ENCODE data around the gene EIF4G3. TPM values are rescaled to one million over a fixed set of nuclear protein-coding genes. Genes with fewer than 3 reads are reported as not detected.
"Not testable (repeated sequence)": the region's sequence is repeated elsewhere in the genome, so short reads cannot be mapped to it uniquely, and the experiment has no call there.

Gene EIF4G3
- total RNA-seq, 4 donors from 2014 or later: 56.6 to 131 (median 70.8) TPM

DNA sequence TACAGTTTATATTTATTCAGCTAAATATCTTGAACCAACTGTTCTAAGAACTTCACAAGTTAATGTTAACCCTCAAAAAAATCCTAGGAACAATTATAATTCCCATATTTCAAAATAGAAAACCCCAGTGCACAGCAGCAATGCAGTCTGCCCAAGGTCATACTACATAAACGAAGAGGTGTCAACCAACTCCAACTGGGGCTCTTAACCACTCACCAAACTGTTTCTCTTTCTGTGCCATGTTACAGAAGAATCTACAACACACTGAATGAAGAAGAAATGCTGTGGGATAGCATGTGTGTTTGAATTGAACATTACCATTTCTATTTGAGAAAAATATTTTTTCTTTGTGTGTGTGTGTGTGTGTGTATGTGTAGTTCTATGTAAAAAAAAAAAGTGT lies 35.7 kb downstream of the EIF4G3 start:
- Histone ChIP-seq H3K4me3 (no peak overlapping the region), H3K27ac (no peak overlapping the region), H3K27me3 (no peaks in the 10 kb centered on the region), H3K4me1 (no peaks in the 10 kb centered on the region), H3K36me3 (no peaks in the 10 kb centered on the region), H3K9me3 (no peaks in the 10 kb centered on the region)
- TF ChIP-seq, protein P1, sequence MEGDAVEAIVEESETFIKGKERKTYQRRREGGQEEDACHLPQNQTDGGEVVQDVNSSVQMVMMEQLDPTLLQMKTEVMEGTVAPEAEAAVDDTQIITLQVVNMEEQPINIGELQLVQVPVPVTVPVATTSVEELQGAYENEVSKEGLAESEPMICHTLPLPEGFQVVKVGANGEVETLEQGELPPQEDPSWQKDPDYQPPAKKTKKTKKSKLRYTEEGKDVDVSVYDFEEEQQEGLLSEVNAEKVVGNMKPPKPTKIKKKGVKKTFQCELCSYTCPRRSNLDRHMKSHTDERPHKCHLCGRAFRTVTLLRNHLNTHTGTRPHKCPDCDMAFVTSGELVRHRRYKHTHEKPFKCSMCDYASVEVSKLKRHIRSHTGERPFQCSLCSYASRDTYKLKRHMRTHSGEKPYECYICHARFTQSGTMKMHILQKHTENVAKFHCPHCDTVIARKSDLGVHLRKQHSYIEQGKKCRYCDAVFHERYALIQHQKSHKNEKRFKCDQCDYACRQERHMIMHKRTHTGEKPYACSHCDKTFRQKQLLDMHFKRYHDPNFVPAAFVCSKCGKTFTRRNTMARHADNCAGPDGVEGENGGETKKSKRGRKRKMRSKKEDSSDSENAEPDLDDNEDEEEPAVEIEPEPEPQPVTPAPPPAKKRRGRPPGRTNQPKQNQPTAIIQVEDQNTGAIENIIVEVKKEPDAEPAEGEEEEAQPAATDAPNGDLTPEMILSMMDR (IDR thresholded peaks at IDR 0.05): no peak
- TF ChIP-seq POLR2A (IDR thresholded peaks at IDR 0.05): no peak
- DNase-seq: no peak

DNA sequence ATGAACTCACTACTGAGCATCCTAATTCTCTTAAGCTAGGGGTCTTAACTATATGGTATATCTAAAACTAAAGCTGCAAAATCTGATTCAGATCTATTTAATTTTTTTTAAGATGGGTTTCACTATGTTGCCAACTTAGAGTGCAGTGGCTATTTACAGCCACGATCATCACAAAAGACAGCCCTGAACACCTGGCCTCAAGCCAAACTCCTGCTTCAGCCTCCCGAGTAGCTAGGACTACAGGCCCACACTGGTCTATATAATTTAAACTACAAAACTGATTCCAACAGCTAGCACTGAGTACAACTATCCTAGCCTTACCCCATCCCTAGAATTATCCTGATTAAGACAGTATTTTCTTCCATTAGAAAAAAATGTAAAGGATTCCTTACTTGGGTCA lies 37.1 kb downstream of the EIF4G3 start:
- TF ChIP-seq, protein P1 (IDR thresholded peaks at IDR 0.05): no peak
- TF ChIP-seq POLR2A (IDR thresholded peaks at IDR 0.05): no peak
- Histone ChIP-seq H3K27ac (no peak overlapping the region), H3K9me3 (no peaks in the 10 kb centered on the region), H3K4me3 (no peak overlapping the region), H3K4me1 (no peaks in the 10 kb centered on the region), H3K27me3 (no peaks in the 10 kb centered on the region), H3K36me3 (peaks cover 0 to 6% (median 0%) of the 10 kb centered on the region in 3 donors)
- no peak for DNase-seq

DNA sequence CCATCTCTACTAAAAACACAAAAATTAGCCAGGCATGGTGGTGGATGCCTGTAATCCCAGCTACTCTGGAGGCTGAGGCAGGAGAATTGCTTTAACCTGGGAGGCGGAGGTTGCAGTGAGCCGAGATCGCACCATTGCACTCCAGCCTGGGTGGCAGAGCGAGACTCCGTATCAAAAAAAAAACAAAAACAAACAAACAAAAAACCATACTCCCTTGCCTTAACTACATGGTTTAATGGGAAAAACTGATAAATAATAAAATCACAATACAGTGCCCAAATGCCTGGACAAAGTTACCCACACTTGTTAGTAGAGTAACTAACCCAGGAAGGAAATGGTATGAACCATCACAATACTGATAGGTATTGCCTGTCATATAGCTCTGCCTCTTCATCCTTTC lies 40.4 kb downstream of the EIF4G3 start:
- not testable (repeated sequence) for H3K27me3 ChIP-seq, H3K27ac ChIP-seq, H3K9me3 ChIP-seq, H3K4me3 ChIP-seq, H3K4me1 ChIP-seq, DNase-seq, H3K36me3 ChIP-seq

DNA sequence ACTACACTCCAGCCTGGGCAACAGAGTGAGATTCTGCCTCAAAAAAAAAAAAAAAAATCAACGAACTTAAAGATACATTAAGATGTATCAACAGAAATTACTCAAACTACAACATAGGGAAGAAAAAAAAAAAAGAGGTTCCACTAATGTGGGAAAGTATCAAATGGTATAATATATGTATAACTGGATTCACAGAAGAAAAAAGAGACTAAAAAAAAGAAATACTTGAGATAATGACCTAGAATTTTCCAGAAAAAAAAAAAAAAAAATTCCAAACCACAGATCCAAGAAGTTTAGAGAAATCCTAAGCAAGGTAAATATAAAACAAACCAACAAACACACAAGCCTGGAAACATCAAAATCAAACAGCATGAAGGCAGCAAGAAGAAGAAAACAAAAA lies 45.5 kb downstream of the EIF4G3 start:
- no peak overlapping the region for H3K27ac ChIP-seq
- H3K4me1 ChIP-seq: no peaks in the 10 kb centered on the region
- H3K9me3 ChIP-seq: no peaks in the 10 kb centered on the region
- no peak for DNase-seq
- H3K36me3 ChIP-seq: peaks cover 0 to 8% (median 0%) of the 10 kb centered on the region in 3 donors
- no peaks in the 10 kb centered on the region for H3K27me3 ChIP-seq
- TF ChIP-seq, protein P1 (IDR thresholded peaks at IDR 0.05): no peak
- TF ChIP-seq POLR2A (IDR thresholded peaks at IDR 0.05): no peak
- no peak overlapping the region for H3K4me3 ChIP-seq

DNA sequence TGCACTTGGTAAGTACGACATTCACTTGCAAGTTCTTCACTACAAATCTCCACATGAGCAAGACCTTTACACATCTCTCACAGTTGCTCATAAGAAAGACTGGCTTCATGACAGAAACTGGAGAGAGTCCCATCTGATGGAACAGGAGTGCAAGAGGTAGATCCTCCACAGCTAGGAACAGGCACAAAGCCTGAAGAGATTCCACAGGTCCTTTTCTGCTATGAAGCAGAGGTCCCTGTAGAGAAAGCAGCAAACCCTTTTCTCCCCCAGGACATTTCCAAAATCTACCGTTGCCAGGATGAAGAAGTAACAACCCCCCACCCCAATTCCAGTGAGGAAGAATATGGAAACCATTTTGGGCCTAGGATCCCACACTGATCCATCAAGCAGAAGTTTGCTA lies 47.3 kb downstream of the EIF4G3 start:
- Histone ChIP-seq H3K4me1 (peaks cover 0 to under 1% (median 0%) of the 10 kb centered on the region in 4 donors), H3K9me3 (no peaks in the 10 kb centered on the region), H3K4me3 (no peak overlapping the region), H3K27me3 (no peaks in the 10 kb centered on the region), H3K27ac (no peak overlapping the region), H3K36me3 (peaks cover 0 to 4% (median 0%) of the 10 kb centered on the region in 3 donors)
- DNase-seq: no peak
- TF ChIP-seq, protein P1 (IDR thresholded peaks at IDR 0.05): no peak
- TF ChIP-seq POLR2A (IDR thresholded peaks at IDR 0.05): no peak

DNA sequence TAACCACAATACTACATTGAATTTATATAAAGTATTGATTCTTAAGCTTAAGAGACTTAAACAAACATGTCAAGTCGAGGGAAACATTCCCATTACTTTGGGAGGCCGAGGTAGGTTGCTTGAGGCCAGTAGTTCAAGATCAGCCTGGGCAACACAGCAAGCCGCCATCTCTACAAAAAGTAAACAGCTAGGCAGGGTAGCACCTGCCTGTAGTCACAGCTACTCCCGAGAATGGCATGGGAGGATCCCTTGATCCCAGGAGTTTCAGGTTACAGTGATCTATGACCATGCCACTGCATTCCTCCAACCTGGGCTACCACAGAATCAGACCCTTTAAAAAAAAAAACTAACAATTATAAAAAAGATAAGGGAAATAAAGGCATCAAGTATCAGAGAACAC lies 50.4 kb downstream of the EIF4G3 start:
- H3K4me1 ChIP-seq: peaks cover 0 to 11% (median 0%) of the 10 kb centered on the region in 4 donors
- no peak overlapping the region for H3K4me3 ChIP-seq
- H3K9me3 ChIP-seq: no peaks in the 10 kb centered on the region
- no peaks in the 10 kb centered on the region for H3K27me3 ChIP-seq
- TF ChIP-seq, protein P1 (IDR thresholded peaks at IDR 0.05): no peak
- no peak for TF ChIP-seq POLR2A (IDR thresholded peaks at IDR 0.05)
- H3K27ac ChIP-seq: no peak overlapping the region
- no peak for DNase-seq
- H3K36me3 ChIP-seq: peaks cover 0 to 4% (median 0%) of the 10 kb centered on the region in 3 donors
